Measurements from ENCODE around the gene CACNG7. TPM values are rescaled to one million over a fixed set of nuclear protein-coding genes. Genes with fewer than 3 reads are reported as not detected.

Gene CACNG7
- total RNA-seq, 1 experiment from 2014 or later: not detected

DNA sequence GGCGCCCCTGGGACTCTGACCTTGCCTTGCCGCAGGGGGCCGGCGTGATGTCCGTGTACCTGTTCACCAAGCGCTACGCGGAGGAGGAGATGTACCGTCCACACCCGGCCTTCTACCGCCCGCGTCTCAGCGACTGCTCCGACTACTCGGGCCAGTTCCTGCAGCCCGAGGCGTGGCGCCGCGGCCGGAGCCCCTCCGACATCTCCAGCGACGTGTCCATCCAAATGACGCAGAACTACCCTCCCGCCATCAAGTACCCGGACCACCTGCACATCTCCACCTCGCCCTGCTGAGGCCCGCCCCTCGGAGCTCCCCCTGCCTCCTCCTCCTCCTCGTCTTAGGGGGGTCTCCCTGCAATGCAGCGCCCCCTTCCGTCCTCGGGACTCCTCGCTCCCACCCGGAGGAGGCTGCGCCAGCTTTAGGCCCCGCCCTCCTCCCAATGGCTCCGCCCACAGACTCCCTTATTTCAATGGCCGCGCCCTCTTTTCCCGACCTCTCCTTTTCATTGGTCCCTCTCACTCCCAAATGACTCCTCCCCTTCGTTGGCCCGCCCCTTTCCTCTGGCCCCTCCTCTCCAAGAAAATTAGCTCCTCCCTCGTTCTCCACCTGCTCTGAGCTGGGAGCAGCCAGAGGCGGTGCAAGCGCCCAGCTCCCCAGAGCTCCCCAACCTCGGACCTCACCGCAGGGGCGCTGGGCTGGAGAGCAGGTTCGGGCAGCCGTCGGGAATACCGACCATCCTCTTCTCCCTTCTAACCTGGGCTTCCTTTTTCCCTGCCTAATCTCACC is 33.1 kb downstream of the CACNG7 start:
- POLR2A ChIA-PET: no interaction called here
- Histone ChIP-seq H2AFZ (ENCODE audit: low read depth, low read length, poor library complexity, severe bottlenecking) (no peak overlapping the region), H4K20me1 (ENCODE audit: insufficient read depth) (no peaks in the 10 kb centered on the region), H3K27me3 (ENCODE audit: insufficient read depth, low read length) (no peaks in the 10 kb centered on the region), H3K36me3 (ENCODE audit: control insufficient read depth in 1 of 2, insufficient read depth in 2 of 2, low read length in 2 of 2) (no peaks in the 10 kb centered on the region), H3K27ac (ENCODE audit: low read depth, low read length) (no peak overlapping the region), H3K4me1 (ENCODE audit: control insufficient read depth in 1 of 2, insufficient read depth in 2 of 2, low read length in 2 of 2) (no peaks in the 10 kb centered on the region), H3K79me2 (ENCODE audit: insufficient read depth, low read length) (no peaks in the 10 kb centered on the region), H3K9me3 (ENCODE audit: control insufficient read depth in 1 of 2, insufficient read depth in 1 of 2, low read depth in 1 of 2, low read length in 2 of 2) (no peaks in the 10 kb centered on the region), H3K4me2 (ENCODE audit: low read length) (no peak overlapping the region), H3K9me2 (ENCODE audit: insufficient read depth) (no peaks in the 10 kb centered on the region), H3K9ac (ENCODE audit: low read length) (no peak overlapping the region), H3K4me3 (replicated peaks in 1 of 2; ENCODE audit: low read depth in 1 of 2, low read length in 2 of 2) (no peak overlapping the region)
- peak; percentile 67 for ATAC-seq
- no TSS peak for BruUV-seq (replicated peaks)
- CTCF ChIA-PET: no interaction called here
- no peak for TF ChIP-seq CEBPB (IDR thresholded peaks at IDR 0.05; ENCODE audit: low read depth)
- TF ChIP-seq SRF (IDR thresholded peaks at IDR 0.05; ENCODE audit: low read depth): no peak
- TF ChIP-seq CTCF (IDR thresholded peaks at IDR 0.05 in 2 of 3, conservative IDR thresholded peaks at IDR 0.05 in 1 of 3; ENCODE audit: borderline replicate concordance in 1 of 3, insufficient read depth in 1 of 3, low read depth in 2 of 3, low read length in 2 of 3): no peak
- no peak for TF ChIP-seq POLR2AphosphoS5 (IDR thresholded peaks at IDR 0.05; ENCODE audit: low read depth, low read length)
- no peak for TF ChIP-seq SP1 (IDR thresholded peaks at IDR 0.05; ENCODE audit: low read depth)
- TF ChIP-seq, protein P1, sequence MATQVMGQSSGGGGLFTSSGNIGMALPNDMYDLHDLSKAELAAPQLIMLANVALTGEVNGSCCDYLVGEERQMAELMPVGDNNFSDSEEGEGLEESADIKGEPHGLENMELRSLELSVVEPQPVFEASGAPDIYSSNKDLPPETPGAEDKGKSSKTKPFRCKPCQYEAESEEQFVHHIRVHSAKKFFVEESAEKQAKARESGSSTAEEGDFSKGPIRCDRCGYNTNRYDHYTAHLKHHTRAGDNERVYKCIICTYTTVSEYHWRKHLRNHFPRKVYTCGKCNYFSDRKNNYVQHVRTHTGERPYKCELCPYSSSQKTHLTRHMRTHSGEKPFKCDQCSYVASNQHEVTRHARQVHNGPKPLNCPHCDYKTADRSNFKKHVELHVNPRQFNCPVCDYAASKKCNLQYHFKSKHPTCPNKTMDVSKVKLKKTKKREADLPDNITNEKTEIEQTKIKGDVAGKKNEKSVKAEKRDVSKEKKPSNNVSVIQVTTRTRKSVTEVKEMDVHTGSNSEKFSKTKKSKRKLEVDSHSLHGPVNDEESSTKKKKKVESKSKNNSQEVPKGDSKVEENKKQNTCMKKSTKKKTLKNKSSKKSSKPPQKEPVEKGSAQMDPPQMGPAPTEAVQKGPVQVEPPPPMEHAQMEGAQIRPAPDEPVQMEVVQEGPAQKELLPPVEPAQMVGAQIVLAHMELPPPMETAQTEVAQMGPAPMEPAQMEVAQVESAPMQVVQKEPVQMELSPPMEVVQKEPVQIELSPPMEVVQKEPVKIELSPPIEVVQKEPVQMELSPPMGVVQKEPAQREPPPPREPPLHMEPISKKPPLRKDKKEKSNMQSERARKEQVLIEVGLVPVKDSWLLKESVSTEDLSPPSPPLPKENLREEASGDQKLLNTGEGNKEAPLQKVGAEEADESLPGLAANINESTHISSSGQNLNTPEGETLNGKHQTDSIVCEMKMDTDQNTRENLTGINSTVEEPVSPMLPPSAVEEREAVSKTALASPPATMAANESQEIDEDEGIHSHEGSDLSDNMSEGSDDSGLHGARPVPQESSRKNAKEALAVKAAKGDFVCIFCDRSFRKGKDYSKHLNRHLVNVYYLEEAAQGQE (IDR thresholded peaks at IDR 0.05; ENCODE audit: low read depth): no peak
- no peak for TF ChIP-seq EZH2 (IDR thresholded peaks at IDR 0.05)
- no peak for TF ChIP-seq YY1 (IDR thresholded peaks at IDR 0.05; ENCODE audit: extremely low read depth, insufficient replicate concordance, low read depth, low read length)
- TF ChIP-seq, protein P2, sequence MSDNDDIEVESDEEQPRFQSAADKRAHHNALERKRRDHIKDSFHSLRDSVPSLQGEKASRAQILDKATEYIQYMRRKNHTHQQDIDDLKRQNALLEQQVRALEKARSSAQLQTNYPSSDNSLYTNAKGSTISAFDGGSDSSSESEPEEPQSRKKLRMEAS (IDR thresholded peaks at IDR 0.05): no peak
- TF ChIP-seq ZNF274 (IDR thresholded peaks at IDR 0.05; ENCODE audit: low read depth, low read length): no peak
- TF ChIP-seq SIN3A (IDR thresholded peaks at IDR 0.05; ENCODE audit: low read depth): no peak
- TF ChIP-seq CBX3 (IDR thresholded peaks at IDR 0.05; ENCODE audit: low read depth): no peak
- DNase-seq (ENCODE audit: low read depth, low spot score): no peak
- RAD21 ChIA-PET (ENCODE audit: low non-redundant PET in 1 of 2, low total read pairs in 2 of 2, uncharacterized antibody in 2 of 2, unreplicated experiment in 2 of 2): no interaction called here
- intact Hi-C loops (cut with micrococcal nuclease): no loop called here

Measured in HCT116 (cell line).